ENCODE results near the gene CYSLTR2.

DNA sequence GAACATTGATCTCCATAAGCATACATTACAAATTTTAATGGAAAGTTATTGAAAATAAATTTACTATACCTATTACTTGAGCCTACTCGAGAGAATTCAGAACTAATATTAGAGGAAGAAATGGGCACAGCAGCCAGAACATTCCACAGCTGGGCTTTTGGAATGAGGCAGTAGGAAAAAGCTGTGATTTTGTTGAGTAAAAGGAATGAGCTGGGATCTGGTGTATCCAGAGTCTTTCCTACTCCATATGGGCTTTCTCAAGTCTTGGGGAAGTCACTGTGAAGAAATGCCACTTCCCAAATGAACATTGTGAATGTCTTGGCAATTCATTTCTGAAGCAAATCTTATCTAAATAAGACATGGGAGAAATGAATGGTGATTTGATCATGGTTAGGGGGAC is 93.1 kb downstream of the CYSLTR2 start:
- TF ChIP-seq CTCF (IDR thresholded peaks at IDR 0.05): no peak
- no peak for TF ChIP-seq POLR2A (IDR thresholded peaks at IDR 0.05)
